ENCODE results near the gene PELO.

GRCh38 chr5:52796516-52797103 is 8.9 kb downstream of the PELO start:
- TF ChIP-seq CTCF (IDR thresholded peaks at IDR 0.05), result no peak
- no peak for TF ChIP-seq POLR2A (IDR thresholded peaks at IDR 0.05)

Data from testis (tissue), 2 donors.